GM23338 (cell line): ENCODE data around the gene GRID1. TPM values are rescaled to one million over a fixed set of nuclear protein-coding genes. Genes with fewer than 3 reads are reported as not detected.

Experiments used
- ATAC-seq: fragments of 200-7000 bp; cut with Tn5 transposase; 3 replicates; pipeline ENCODE4 v1.9.1; 2020
- DNase-seq: peaks from one replicate; pipeline ENCODE4 v3.0.0-alpha.2; 2015; ENCODE audit warnings: low spot score
- H2AFZ ChIP-seq: fragments of 200-600 bp; sonication (generic); 2 replicates; pipeline ENCODE4 v1.8.0; 2016; ENCODE audit warnings: antibody characterized with exemption, mild to moderate bottlenecking, moderate library complexity
- H3F3A ChIP-seq: fragments of 200-600 bp; sonication (generic); replicated peaks from 2 replicates; pipeline ENCODE4 v1.8.0; 2017; ENCODE audit warnings: antibody characterized with exemption, mixed run types, low read depth
- H3K27ac ChIP-seq: fragments of 200-600 bp; sonication (generic); 2 replicates; pipeline ENCODE4 v1.6.1; 2016; ENCODE audit warnings: low read depth
- H3K27me3 ChIP-seq: fragments of 200-600 bp; sonication (generic); 2 replicates; pipeline ENCODE4 v1.8.0; 2016; ENCODE audit warnings: mild to moderate bottlenecking, mixed run types, moderate library complexity; ENCODE audit not compliant: insufficient read depth
- H3K36me3 ChIP-seq: fragments of 200-600 bp; sonication (generic); 2 replicates; pipeline ENCODE4 v1.8.0; 2016; ENCODE audit warnings: mild to moderate bottlenecking; ENCODE audit not compliant: insufficient read depth
- H3K4me1 ChIP-seq: fragments of 200-600 bp; sonication (generic); 2 replicates; pipeline ENCODE4 v1.8.0; 2016; ENCODE audit warnings: mild to moderate bottlenecking, moderate library complexity; ENCODE audit not compliant: insufficient read depth
- H3K4me2 ChIP-seq: fragments of 200-600 bp; sonication (generic); 2 replicates; pipeline ENCODE4 v1.7.1; 2017; ENCODE audit warnings: mixed run types
- H3K4me3 ChIP-seq: fragments of 200-600 bp; sonication (generic); 2 replicates; pipeline ENCODE4 v1.6.1; 2016; ENCODE audit warnings: mixed run types
- H3K79me2 ChIP-seq: fragments of 200-600 bp; sonication (generic); replicated peaks from 2 replicates; pipeline ENCODE4 v1.8.0; 2017; ENCODE audit warnings: mild to moderate bottlenecking; ENCODE audit not compliant: insufficient read depth
- H3K9me2 ChIP-seq: fragments of 200-600 bp; sonication (generic); 2 replicates; pipeline ENCODE4 v1.8.0; 2017; ENCODE audit not compliant: insufficient read depth
- H4K20me1 ChIP-seq: fragments of 200-600 bp; sonication (generic); replicated peaks from 2 replicates; pipeline ENCODE4 v1.8.0; 2017; ENCODE audit warnings: mild to moderate bottlenecking; ENCODE audit not compliant: insufficient read depth
- H3K27ac Mint-ChIP-seq: 2 replicates; pipeline ENCODE4 v1.8.0; 2020; ENCODE audit warnings: inconsistent platforms, mild to moderate bottlenecking, moderate library complexity, mixed read lengths
- H3K27me3 Mint-ChIP-seq: 3 replicates; pipeline ENCODE4 v1.8.0; 2022; ENCODE audit warnings: low read depth, mild to moderate bottlenecking, moderate library complexity, mixed read lengths, inconsistent platforms; ENCODE audit not compliant: insufficient read depth, poor library complexity
- H3K36me3 Mint-ChIP-seq: 3 replicates; pipeline ENCODE4 v1.8.0; 2021; ENCODE audit warnings: low read depth, mild to moderate bottlenecking, inconsistent platforms, moderate library complexity, mixed read lengths
- H3K4me1 Mint-ChIP-seq: 3 replicates; pipeline ENCODE4 v1.8.0; 2020; ENCODE audit warnings: mild to moderate bottlenecking, inconsistent platforms, mixed read lengths
- H3K4me3 Mint-ChIP-seq: 3 replicates; pipeline ENCODE4 v1.8.0; 2021; ENCODE audit warnings: moderate library complexity, mild to moderate bottlenecking, inconsistent platforms, mixed read lengths
- H3K9me3 Mint-ChIP-seq: 3 replicates; pipeline ENCODE4 v1.8.0; 2020; ENCODE audit warnings: moderate library complexity, mild to moderate bottlenecking, inconsistent platforms, mixed read lengths
- CREB1 ChIP-seq: fragments of 250-450 bp; sonication (Bioruptor Pico); IDR thresholded peaks from 2 replicates; pipeline ENCODE4 v1.5.0; 2020; ENCODE audit warnings: low read depth, mild to moderate bottlenecking, moderate library complexity
- CTCF ChIP-seq, 2 experiments: fragments of 200-600 bp in 1 of 2; sonication (generic) in 1 of 2; conservative IDR thresholded peaks; 2 replicates each; pipeline versions ENCODE4 v1.5.1 to v1.6.1; 2016 to 2017; ENCODE audit warnings: antibody characterized with exemption in 2 of 2, low read depth in 2 of 2, mild to moderate bottlenecking in 2 of 2, moderate library complexity in 1 of 2
- ETS1 ChIP-seq: IDR thresholded peaks from 2 replicates; pipeline ENCODE4 v1.6.1; 2016; ENCODE audit warnings: antibody characterized with exemption
- EZH2 ChIP-seq: fragments of 200-600 bp; sonication (generic); IDR thresholded peaks from one replicate; pipeline ENCODE4 v1.8.0; 2017; ENCODE audit warnings: antibody characterized with exemption, mild to moderate bottlenecking, low read depth; ENCODE audit not compliant: unreplicated experiment
- EZH2phosphoT487 ChIP-seq: fragments of 200-600 bp; sonication (generic); IDR thresholded peaks from one replicate; pipeline ENCODE4 v1.8.1; 2018; ENCODE audit warnings: antibody characterized with exemption; ENCODE audit not compliant: unreplicated experiment
- JUNB ChIP-seq: IDR thresholded peaks from one replicate; pipeline ENCODE4 v1.6.1; 2016; ENCODE audit warnings: antibody characterized with exemption; ENCODE audit not compliant: unreplicated experiment
- NANOG ChIP-seq: IDR thresholded peaks from 2 replicates; pipeline ENCODE4 v1.6.1; 2016; ENCODE audit warnings: antibody characterized with exemption, borderline replicate concordance
- POLR2AphosphoS5 ChIP-seq: IDR thresholded peaks from 2 replicates; pipeline ENCODE4 v1.6.1; 2016; ENCODE audit warnings: antibody characterized with exemption, low read depth
- REST ChIP-seq: IDR thresholded peaks from one replicate; pipeline ENCODE4 v1.6.1; 2018; ENCODE audit warnings: antibody characterized with exemption; ENCODE audit not compliant: unreplicated experiment
- STAT1 ChIP-seq: IDR thresholded peaks from one replicate; pipeline ENCODE4 v1.6.1; 2016; ENCODE audit warnings: antibody characterized with exemption; ENCODE audit not compliant: unreplicated experiment
- ZNF114 ChIP-seq: fragments of 250-450 bp; sonication (Bioruptor Pico); IDR thresholded peaks from 2 replicates; pipeline ENCODE4 v1.5.0; 2020; ENCODE audit warnings: mild to moderate bottlenecking, moderate library complexity
- ZNF331 ChIP-seq: fragments of 250-450 bp; sonication (Bioruptor Pico); IDR thresholded peaks from 2 replicates; pipeline ENCODE4 v1.5.0; 2020; ENCODE audit warnings: low read depth, mild to moderate bottlenecking, moderate library complexity
- ZNF462 ChIP-seq: fragments of 250-450 bp; sonication (Bioruptor Pico); IDR thresholded peaks from 2 replicates; pipeline ENCODE4 v1.5.0; 2020; ENCODE audit warnings: mild to moderate bottlenecking, moderate library complexity
- polyA plus RNA-seq: library from polyadenylated mRNA; unstranded; fragments of >200 nt; fragmentation: Nextera tagmentation; extraction: Ambion mirVana; gene quantifications from 2 replicates; pipeline ENCODE4 v1.2.1, GENCODE V29; 2016
- total RNA-seq: library from RNA; depleted of rRNA; stranded (reverse); fragments of >200 nt; shearing (Covaris generic); gene quantifications from 2 replicates; pipeline ENCODE4 v1.2.3, GENCODE V29; 2014

The GRID1 gene
- total and polyA plus RNA-seq, 2 experiments from 2014 or later: 0.14 to 0.15 TPM

- Histone ChIP-seq H3K79me2 (no peaks in the 10 kb centered on the region), H4K20me1 (no peaks in the 10 kb centered on the region), H3K27me3 (no peaks in the 10 kb centered on the region), H3K27ac (no peak overlapping the region), H3K4me3 (no peak overlapping the region), H2AFZ (no peak overlapping the region), H3K4me2 (no peak overlapping the region), H3K9me2 (no peaks in the 10 kb centered on the region), H3K4me1 (no peaks in the 10 kb centered on the region), H3K36me3 (no peaks in the 10 kb centered on the region), H3F3A (no peaks in the 10 kb centered on the region)
- ATAC-seq (no peak), DNase-seq (no peak)
- peaks cover 8% of the 10 kb centered on the region for H3K4me1 Mint-ChIP-seq
- peaks cover 3% of the 10 kb centered on the region; the same call in 1 of the 3 replicates for H3K9me3 Mint-ChIP-seq
- H3K27ac Mint-ChIP-seq: no peak overlapping the region
- TF ChIP-seq STAT1 (no peak), NANOG (no peak), ETS1 (no peak), CTCF (conservative IDR thresholded peaks at IDR 0.05; ENCODE audit: low read depth in 2 of 2) (no peak), ZNF331 (CRISPR knock-in tag) (no peak), CREB1 (no peak), REST (no peak), JUNB (no peak), EZH2 (no peak), ZNF114 (CRISPR knock-in tag) (no peak), ZNF462 (CRISPR knock-in tag) (no peak), EZH2phosphoT487 (no peak), POLR2AphosphoS5 (no peak)
- no peaks in the 10 kb centered on the region; the same call in 2 of the 3 replicates for H3K36me3 Mint-ChIP-seq
- no peak overlapping the region for H3K4me3 Mint-ChIP-seq
- H3K27me3 Mint-ChIP-seq: peaks cover 7% of the 10 kb centered on the region
These were observed 148.4 kb downstream of the GRID1 start for GRCh38 chr10:86218160-86218559.
